Activated CD4-positive, alpha-beta T cell treated with anti-CD3 and anti-CD28 coated beads for 36 hours (primary cell): ENCODE data around the gene SLC13A1. TPM values are rescaled to one million over a fixed set of nuclear protein-coding genes. Genes with fewer than 3 reads are reported as not detected.
"Not testable (repeated sequence)": the region's sequence is repeated elsewhere in the genome, so short reads cannot be mapped to it uniquely, and the experiment has no call there.

Source experiments
- ATAC-seq: fragments of 200-7000 bp; cut with Tn5 transposase; one replicate; pipeline ENCODE4 v1.10.0; 2021; ENCODE audit warnings: mild to moderate bottlenecking, moderate library complexity
- CTCF ChIA-PET: fragments of 350-600 bp; sonication (Branson Sonifier 250); formaldehyde crosslinking; loops from one replicate; lab custom pipeline; 2021; ENCODE audit warnings: antibody characterized with exemption; lab: Charles Lee
- POLR2A ChIA-PET: fragments of 350-600 bp; sonication (Branson Sonifier 250); formaldehyde crosslinking; loops from one replicate; lab custom pipeline; 2021; ENCODE audit warnings: antibody characterized with exemption, inconsistent platforms; lab: Charles Lee
- DNase-seq: peaks from one replicate; pipeline ENCODE4 v3.0.0-alpha.2; 2020
- H3K27ac Mint-ChIP-seq: one replicate; pipeline ENCODE4 v1.8.0; 2021; ENCODE audit warnings: mixed read lengths
- H3K27me3 Mint-ChIP-seq: one replicate; pipeline ENCODE4 v1.8.0; 2021; ENCODE audit warnings: mixed read lengths
- H3K36me3 Mint-ChIP-seq: one replicate; pipeline ENCODE4 v1.8.0; 2021; ENCODE audit warnings: low read depth, mixed read lengths
- H3K4me1 Mint-ChIP-seq: one replicate; pipeline ENCODE4 v1.8.0; 2021; ENCODE audit warnings: mixed read lengths
- H3K4me3 Mint-ChIP-seq: one replicate; pipeline ENCODE4 v1.8.0; 2021; ENCODE audit warnings: mild to moderate bottlenecking, moderate library complexity, mixed read lengths
- H3K9me3 Mint-ChIP-seq: one replicate; pipeline ENCODE4 v1.8.0; 2021; ENCODE audit warnings: low read depth, mixed read lengths
- intact Hi-C, 2 experiments: fragments of 100-400 bp; cut with DNase I in 1 of 2; cut with micrococcal nuclease in 1 of 2; formaldehyde crosslinking; loops; one replicate each; pipeline versions ENCODE4 v1.14.2 to v1.15.1; 2022 to 2024; cut with DNase I, micrococcal nuclease
- total RNA-seq, 2 experiments: library from RNA; stranded (reverse); gene quantifications; one replicate each; pipeline ENCODE4 v1.2.3, GENCODE V29; 2021

Gene SLC13A1, protein sequence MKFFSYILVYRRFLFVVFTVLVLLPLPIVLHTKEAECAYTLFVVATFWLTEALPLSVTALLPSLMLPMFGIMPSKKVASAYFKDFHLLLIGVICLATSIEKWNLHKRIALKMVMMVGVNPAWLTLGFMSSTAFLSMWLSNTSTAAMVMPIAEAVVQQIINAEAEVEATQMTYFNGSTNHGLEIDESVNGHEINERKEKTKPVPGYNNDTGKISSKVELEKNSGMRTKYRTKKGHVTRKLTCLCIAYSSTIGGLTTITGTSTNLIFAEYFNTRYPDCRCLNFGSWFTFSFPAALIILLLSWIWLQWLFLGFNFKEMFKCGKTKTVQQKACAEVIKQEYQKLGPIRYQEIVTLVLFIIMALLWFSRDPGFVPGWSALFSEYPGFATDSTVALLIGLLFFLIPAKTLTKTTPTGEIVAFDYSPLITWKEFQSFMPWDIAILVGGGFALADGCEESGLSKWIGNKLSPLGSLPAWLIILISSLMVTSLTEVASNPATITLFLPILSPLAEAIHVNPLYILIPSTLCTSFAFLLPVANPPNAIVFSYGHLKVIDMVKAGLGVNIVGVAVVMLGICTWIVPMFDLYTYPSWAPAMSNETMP
- total RNA-seq: not detected

DNA sequence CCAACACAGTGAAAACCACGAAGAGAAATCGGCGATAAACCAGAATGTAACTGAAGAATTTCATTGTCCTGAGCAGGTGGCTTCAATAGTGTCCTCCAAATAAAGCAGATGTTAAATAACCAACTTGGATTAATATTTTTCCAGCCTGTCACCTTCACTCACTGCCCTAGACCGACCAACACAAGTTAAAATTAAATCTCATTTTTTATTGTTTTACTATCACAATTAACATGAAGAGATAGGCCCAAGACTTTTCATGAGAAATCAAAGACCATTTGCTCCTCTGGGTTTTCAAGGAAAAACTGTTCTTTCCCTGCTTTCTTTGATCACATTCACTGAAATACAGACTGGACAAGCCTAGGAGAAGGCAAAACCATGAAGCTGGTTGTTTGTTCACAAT is at the start of gene SLC13A1:
TSS of gene SLC13A1 (minus strand) at position 87 of the 400 bp plus-strand sequence. CDS start at position 64, 23 bp downstream.
- intact Hi-C loops: no loop called here
- POLR2A ChIA-PET: no interaction called here
- H3K27me3 Mint-ChIP-seq: no peaks in the 10 kb centered on the region
- no peak within 1 kb of the TSS for H3K27ac Mint-ChIP-seq
- no peak within 1 kb of the TSS for H3K4me3 Mint-ChIP-seq
- H3K9me3 Mint-ChIP-seq: peaks cover 2% of the 10 kb centered on the region
- ATAC-seq (no peak), DNase-seq (no peak)
- CTCF ChIA-PET: no interaction called here
- no peaks in the 10 kb centered on the region for H3K4me1 Mint-ChIP-seq
- no peaks in the 10 kb centered on the region for H3K36me3 Mint-ChIP-seq

DNA sequence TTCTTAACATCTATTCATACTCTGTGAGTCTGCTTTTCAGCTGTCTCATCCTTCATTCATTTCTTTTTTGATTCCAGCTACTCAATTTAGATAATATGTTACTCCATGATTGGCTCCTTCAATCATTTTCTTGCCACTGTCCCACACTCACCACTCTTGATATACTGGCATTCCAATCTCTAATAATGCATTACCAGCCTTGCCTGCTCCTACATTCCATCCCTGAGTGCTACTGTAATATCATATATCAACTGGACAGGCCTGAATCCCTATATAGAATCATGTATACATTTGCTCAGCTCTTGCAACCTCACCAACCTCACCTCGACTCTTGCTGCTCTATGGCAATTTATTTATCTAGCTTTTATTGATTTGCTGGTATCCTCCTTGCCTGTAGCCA is 45.0 kb upstream of the SLC13A1 start:
- no peak overlapping the region for H3K27ac Mint-ChIP-seq
- no peaks in the 10 kb centered on the region for H3K9me3 Mint-ChIP-seq
- H3K36me3 Mint-ChIP-seq: no peaks in the 10 kb centered on the region
- CTCF ChIA-PET: no interaction called here
- DNase-seq (no peak), ATAC-seq (no peak)
- POLR2A ChIA-PET: no interaction called here
- H3K4me1 Mint-ChIP-seq: no peaks in the 10 kb centered on the region
- intact Hi-C loops: no loop called here
- H3K4me3 Mint-ChIP-seq: no peak overlapping the region
- H3K27me3 Mint-ChIP-seq: no peaks in the 10 kb centered on the region

DNA sequence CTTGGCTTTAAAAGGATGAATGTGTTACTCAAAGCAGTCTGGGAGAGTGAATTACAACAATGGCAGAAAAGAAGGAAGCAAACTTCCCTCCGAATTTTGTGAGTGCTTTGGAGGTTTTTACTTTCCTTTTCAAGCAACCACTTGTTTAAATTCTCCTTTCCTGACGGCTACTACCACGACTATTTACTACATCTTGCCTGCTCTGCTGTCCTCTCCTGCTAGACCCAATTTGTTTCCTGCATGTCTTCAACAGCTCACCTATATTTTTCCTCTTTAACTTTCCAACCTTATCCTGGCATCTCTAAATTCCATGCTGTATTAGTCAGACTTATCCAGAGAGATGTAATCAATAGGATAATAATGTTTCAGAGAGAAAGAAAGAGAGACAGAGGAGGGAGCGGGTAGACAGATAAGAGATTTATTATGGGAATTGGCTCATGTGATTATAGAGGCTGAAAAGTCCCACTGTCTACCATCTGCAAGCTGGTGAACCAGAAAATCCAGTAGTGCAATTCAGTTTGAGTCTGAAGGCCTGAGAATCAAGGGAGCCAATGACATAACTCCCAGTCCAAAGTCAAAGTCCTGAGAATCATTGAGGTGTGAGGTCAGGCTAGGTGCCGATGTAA is 42.8 kb upstream of the SLC13A1 start:
- Mint-ChIP-seq H3K4me3 (no peak overlapping the region), H3K36me3 (no peaks in the 10 kb centered on the region), H3K27me3 (no peaks in the 10 kb centered on the region), H3K9me3 (no peaks in the 10 kb centered on the region), H3K27ac (no peak overlapping the region), H3K4me1 (no peaks in the 10 kb centered on the region)
- POLR2A ChIA-PET: no interaction called here
- CTCF ChIA-PET: no interaction called here
- ATAC-seq: no peak
- DNase-seq: no peak
- intact Hi-C loops: no loop called here

DNA sequence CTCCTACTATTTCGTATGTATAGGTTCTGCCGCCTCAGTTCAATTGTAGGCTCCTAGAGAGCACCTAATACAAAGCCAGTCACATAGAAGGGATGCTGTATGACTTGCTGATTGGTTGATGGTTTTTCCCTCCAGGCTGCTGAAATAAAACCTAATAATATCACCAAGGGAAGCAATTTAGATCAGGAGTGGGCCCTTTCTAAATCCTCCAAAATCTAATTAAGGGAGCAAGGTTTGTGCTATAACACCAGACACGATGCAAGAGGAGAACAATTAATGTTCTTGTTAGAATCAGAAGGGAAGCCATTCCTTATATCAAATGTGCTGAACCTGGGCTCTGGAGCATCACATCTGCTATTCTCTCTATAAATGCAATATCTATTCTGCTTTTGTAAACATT is 42.0 kb upstream of the SLC13A1 start:
- Mint-ChIP-seq H3K9me3 (no peaks in the 10 kb centered on the region), H3K4me3 (no peak overlapping the region), H3K4me1 (no peaks in the 10 kb centered on the region), H3K36me3 (no peaks in the 10 kb centered on the region), H3K27me3 (no peaks in the 10 kb centered on the region), H3K27ac (no peak overlapping the region)
- ChIA-PET POLR2A (no interaction called here), CTCF (interaction anchor here (0.7 kb wide), 1 partner anchor 37 kb away, joined by 3 read pairs; no protein-coding TSS in a partner anchor)
- intact Hi-C loops: no loop called here
- DNase-seq: no peak
- ATAC-seq: no peak

DNA sequence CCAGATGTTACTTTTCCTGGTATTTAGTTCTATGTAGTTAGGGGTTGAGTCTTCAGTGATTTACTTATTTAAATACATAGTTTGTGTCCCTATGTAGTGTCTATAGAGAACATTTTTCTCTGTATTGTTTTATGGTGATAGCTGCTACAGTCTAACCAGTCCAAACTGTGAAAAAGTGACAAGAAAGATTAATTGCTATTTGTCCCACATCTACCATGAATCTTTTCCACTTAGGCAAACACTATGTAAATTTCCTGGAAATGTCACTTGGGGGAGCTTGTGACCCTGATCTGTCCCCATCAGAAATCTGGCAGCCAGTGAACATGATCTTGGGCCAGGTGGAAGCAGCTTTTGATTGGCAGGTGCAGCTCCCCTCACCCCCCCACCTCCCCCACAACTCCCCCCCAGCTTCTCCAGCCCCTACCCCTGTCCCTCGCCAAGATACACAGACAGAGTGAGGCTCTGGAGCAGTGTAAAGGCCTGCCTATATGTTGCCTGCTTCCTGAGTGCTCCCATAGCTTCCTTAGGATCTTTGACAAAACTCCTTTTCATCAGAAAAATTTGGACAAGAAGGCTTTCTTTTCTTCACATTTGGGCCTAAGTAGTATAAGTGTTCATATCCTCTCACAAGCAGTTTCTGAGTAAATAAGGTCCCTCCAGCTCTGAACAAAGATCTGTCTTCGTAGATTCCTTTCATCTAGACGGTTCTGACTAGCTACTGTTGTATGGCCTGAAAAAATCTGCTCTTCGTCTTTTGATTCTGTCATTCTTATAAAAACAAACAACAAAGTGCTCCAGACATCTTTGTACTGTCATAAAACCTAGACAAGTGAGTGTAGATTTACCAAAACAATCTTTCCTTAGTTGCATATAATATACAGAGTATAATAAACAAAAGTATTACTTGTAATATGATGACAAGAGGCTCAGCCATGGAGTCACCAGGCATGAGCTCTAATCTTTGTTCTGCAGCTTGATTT is 31.5 kb upstream of the SLC13A1 start:
- intact Hi-C loops: no loop called here
- Mint-ChIP-seq H3K9me3 (peaks cover 3% of the 10 kb centered on the region), H3K4me1 (no peaks in the 10 kb centered on the region), H3K27ac (no peak overlapping the region), H3K4me3 (no peak overlapping the region), H3K27me3 (no peaks in the 10 kb centered on the region), H3K36me3 (no peaks in the 10 kb centered on the region)
- no peak for DNase-seq
- POLR2A ChIA-PET: no interaction called here
- CTCF ChIA-PET: no interaction called here
- no peak for ATAC-seq

DNA sequence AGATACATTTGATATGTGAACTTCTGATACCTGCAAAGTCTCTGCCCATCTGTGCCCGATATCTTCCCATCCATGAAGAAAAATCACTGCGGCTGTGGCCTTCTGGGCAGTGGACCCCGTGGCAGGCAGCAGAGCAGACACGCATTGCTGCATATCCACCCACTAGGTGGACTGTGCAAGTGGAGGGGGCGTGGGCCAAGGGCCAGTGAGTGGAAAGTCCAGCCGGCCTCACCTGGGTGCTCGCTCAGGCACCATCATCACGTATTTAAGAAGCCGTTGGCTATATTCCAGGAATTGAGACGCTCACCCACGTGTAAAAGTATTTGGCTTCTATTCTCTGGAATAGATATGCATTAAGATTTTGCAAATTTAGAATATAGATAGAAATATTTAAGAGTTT is 30.8 kb upstream of the SLC13A1 start:
- Mint-ChIP-seq H3K4me3 (no peak overlapping the region), H3K36me3 (no peaks in the 10 kb centered on the region), H3K9me3 (peaks cover 3% of the 10 kb centered on the region), H3K4me1 (no peaks in the 10 kb centered on the region), H3K27me3 (no peaks in the 10 kb centered on the region), H3K27ac (no peak overlapping the region)
- intact Hi-C loops: no loop called here
- ChIA-PET POLR2A (no interaction called here), CTCF (no interaction called here)
- ATAC-seq: no peak
- no peak for DNase-seq

DNA sequence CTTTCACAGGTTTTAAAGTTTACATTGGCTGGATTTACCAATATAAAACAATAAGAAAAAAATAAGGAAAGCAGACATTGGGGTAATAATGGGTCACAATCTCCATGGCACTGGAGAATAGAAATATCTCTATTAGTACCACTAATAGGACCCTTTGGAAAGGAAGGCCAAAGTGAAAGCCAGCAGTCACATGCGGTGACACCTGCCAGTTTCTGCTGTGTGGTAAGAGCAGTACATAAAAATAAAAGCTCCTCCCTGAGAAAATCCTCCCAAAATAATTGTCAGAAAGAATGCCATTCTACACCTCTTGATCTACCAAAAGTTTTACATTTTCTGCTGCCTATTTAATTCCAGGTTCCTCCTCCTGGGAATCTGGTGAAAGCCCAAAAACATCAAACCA is 30.4 kb upstream of the SLC13A1 start:
- intact Hi-C loops: no loop called here
- no peak overlapping the region for H3K27ac Mint-ChIP-seq
- no peaks in the 10 kb centered on the region for H3K4me1 Mint-ChIP-seq
- ChIA-PET POLR2A (no interaction called here), CTCF (no interaction called here)
- peaks cover 3% of the 10 kb centered on the region for H3K9me3 Mint-ChIP-seq
- H3K36me3 Mint-ChIP-seq: no peaks in the 10 kb centered on the region
- no peak overlapping the region for H3K4me3 Mint-ChIP-seq
- no peaks in the 10 kb centered on the region for H3K27me3 Mint-ChIP-seq
- DNase-seq (no peak), ATAC-seq (no peak)

DNA sequence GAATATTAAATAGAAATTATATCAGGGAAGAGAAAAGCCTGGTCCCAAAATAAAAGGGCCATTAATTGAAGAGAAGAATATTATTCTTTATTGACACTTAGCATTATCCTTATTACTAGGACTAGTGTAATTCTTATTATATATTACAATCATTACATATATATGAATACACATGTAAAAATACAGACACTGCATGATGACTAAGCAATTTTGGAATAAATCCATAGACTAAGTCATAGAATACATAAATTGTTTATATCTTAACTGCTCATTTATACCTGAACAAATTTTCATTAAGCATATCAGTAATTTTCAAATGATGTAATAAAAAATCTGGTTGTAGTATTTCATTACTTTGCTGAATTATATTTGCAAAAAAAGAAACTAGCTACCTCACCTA is 29.7 kb upstream of the SLC13A1 start:
- no peaks in the 10 kb centered on the region for H3K27me3 Mint-ChIP-seq
- no peaks in the 10 kb centered on the region for H3K36me3 Mint-ChIP-seq
- no peaks in the 10 kb centered on the region for H3K4me1 Mint-ChIP-seq
- ATAC-seq (no peak), DNase-seq (no peak)
- ChIA-PET POLR2A (no interaction called here), CTCF (no interaction called here)
- intact Hi-C loops: no loop called here
- H3K4me3 Mint-ChIP-seq: no peak overlapping the region
- H3K27ac Mint-ChIP-seq: no peak overlapping the region
- H3K9me3 Mint-ChIP-seq: peaks cover 3% of the 10 kb centered on the region

DNA sequence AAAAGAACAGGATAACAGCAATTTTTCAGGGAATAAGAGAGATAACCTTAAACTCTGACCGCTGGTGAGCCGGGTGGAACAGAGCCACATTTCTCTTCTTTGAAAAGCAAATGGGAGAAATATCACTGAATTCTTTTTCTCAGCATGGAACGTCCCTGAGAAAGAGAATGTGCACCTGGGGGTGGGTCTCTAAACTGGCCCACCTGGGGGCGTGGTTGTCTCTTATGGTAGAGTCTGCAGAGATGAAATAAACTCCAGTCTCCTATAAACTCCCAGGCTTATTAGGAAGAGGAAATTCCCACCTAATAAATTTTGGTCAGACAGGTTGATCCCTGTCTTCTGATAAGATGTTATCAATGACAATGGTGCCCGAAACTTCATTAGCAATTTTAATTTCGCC is 27.9 kb upstream of the SLC13A1 start:
- H3K27ac Mint-ChIP-seq, H3K9me3 Mint-ChIP-seq: not testable (repeated sequence)

DNA sequence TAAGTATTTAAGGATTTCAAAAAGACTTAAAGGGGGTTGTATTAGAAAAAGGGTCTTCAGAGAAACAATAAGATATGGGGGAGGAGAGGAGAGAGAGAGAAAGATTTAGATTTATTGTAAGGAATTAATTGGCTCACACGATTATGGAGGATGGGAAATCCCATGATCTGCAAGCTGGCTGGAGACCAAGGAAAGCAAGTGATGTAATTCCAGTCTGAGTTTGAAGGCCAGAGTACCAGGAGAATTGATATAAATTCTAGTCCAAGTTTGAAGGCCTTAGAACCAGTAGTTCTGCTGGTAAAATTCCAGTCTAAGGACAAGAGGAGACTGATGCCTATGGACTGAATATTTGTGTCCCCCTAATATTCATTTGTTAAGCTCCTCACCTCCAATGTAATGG is 20.6 kb upstream of the SLC13A1 start:
- intact Hi-C loops: no loop called here
- H3K27me3 Mint-ChIP-seq: no peaks in the 10 kb centered on the region
- no peak overlapping the region for H3K4me3 Mint-ChIP-seq
- peaks cover 11% of the 10 kb centered on the region for H3K9me3 Mint-ChIP-seq
- ChIA-PET CTCF (no interaction called here), POLR2A (no interaction called here)
- ATAC-seq (no peak), DNase-seq (no peak)
- H3K36me3 Mint-ChIP-seq: no peaks in the 10 kb centered on the region
- no peak overlapping the region for H3K27ac Mint-ChIP-seq
- H3K4me1 Mint-ChIP-seq: no peaks in the 10 kb centered on the region

More for the DNA sequence above, 27.9 kb upstream of the SLC13A1 start:
- H3K4me1 Mint-ChIP-seq, H3K27me3 Mint-ChIP-seq, ATAC-seq, H3K4me3 Mint-ChIP-seq, H3K36me3 Mint-ChIP-seq, POLR2A ChIA-PET, DNase-seq, intact Hi-C loops, CTCF ChIA-PET: not testable (repeated sequence)

DNA sequence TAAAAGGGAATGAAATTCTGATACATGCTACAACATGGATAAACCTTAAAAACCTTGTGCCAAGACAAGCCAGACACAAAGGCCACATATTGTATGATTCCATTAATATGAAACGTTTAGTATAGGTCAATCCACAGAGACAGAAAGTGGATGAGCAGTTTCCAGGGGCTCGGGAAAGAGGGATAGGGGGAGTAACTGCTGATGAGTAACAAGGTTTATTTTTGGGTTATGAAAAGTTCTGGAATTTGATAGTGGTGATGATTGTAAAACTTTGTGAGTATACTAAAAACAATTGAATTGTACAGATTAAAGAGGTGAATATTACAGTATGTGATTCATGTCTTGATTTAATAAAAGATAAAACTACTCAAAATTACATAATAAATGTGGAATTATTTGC is 19.1 kb upstream of the SLC13A1 start:
- Mint-ChIP-seq H3K36me3 (no peaks in the 10 kb centered on the region), H3K27me3 (no peaks in the 10 kb centered on the region), H3K27ac (no peak overlapping the region), H3K4me3 (no peak overlapping the region), H3K4me1 (no peaks in the 10 kb centered on the region), H3K9me3 (peaks cover 15% of the 10 kb centered on the region)
- no peak for ATAC-seq
- CTCF ChIA-PET: no interaction called here
- intact Hi-C loops: no loop called here
- POLR2A ChIA-PET: no interaction called here
- no peak for DNase-seq
